ENCODE results near the gene ZNF682. TPM values are rescaled to one million over a fixed set of nuclear protein-coding genes. Genes with fewer than 3 reads are reported as not detected.
"Not testable (repeated sequence)": the region's sequence is repeated elsewhere in the genome, so short reads cannot be mapped to it uniquely, and the experiment has no call there.

Gene ZNF682
- total RNA-seq, 2 donors from 2014 or later: 3.0 to 8.6 TPM

GRCh38 chr19:20077791-20078463, 38.6 kb upstream of the ZNF682 start, which contains the start of gene ZNF90:
TSS of gene ZNF90 (plus strand) at chr19:20078000. CDS start at chr19:20078133, 133 bp downstream.
- WGBS, 2 donors: 0 to 1% methylated on average over 17 to 28 of the region's 28 CpGs
- TF ChIP-seq POLR2A (IDR thresholded peaks at IDR 0.05) (peak in 2 of 3 donors; percentile 12 to 58), CTCF (IDR thresholded peaks at IDR 0.05) (no peak)

GRCh38 chr19:20072936-20073335, 33.6 kb upstream of the ZNF682 start:
- Histone ChIP-seq H3K9me3 (no peaks in the 10 kb centered on the region), H3K36me3 (replicated peaks in 1 of 2; ENCODE audit: insufficient read depth in 1 of 2, low read depth in 2 of 2) (no peaks in the 10 kb centered on the region), H3K4me1 (no peaks in the 10 kb centered on the region), H3K27ac (no peak overlapping the region), H3K4me3 (no peak overlapping the region), H3K27me3 (no peaks in the 10 kb centered on the region)
- TF ChIP-seq POLR2A (IDR thresholded peaks at IDR 0.05): no peak
- no peak for TF ChIP-seq CTCF (IDR thresholded peaks at IDR 0.05)
- intact Hi-C loops (cut with DNase I): no loop called here
- WGBS, 2 donors: 82 to 86% methylated on average over 5 of the region's 5 CpGs
- DNase-seq (no peak), ATAC-seq (no peak)

More at GRCh38 chr19:20077791-20078463, 38.6 kb upstream of the ZNF682 start, which contains the start of gene ZNF90:
- H3K9me3 ChIP-seq: no peaks in the 10 kb centered on the region
- intact Hi-C loops (cut with DNase I): no loop called here
- peak within 1 kb of the TSS in 3 of 4 donors; percentile 52 to 63 (median 61) for H3K27ac ChIP-seq
- H3K4me3 ChIP-seq: peak within 1 kb of the TSS in 1 of 2 donors; percentile 24
- no peaks in the 10 kb centered on the region for H3K27me3 ChIP-seq
- H3K4me1 ChIP-seq: peaks cover 6% of the 10 kb centered on the region
- ATAC-seq (peak; percentile 99), DNase-seq (peak; percentile 97 to 99 (median 98))
- H3K36me3 ChIP-seq (replicated peaks in 1 of 2; ENCODE audit: insufficient read depth in 1 of 2, low read depth in 2 of 2): no peaks in the 10 kb centered on the region

GRCh38 chr19:20070691-20071090, 31.4 kb upstream of the ZNF682 start:
- no peaks in the 10 kb centered on the region for H3K27me3 ChIP-seq
- ATAC-seq (no peak), DNase-seq (no peak)
- H3K4me1 ChIP-seq: no peaks in the 10 kb centered on the region
- WGBS, 2 donors: 55 to 58% methylated on average over 2 of the region's 2 CpGs
- intact Hi-C loops (cut with DNase I): no loop called here
- no peak overlapping the region for H3K27ac ChIP-seq
- H3K9me3 ChIP-seq: no peaks in the 10 kb centered on the region
- H3K4me3 ChIP-seq: no peak overlapping the region
- H3K36me3 ChIP-seq (replicated peaks in 1 of 2; ENCODE audit: insufficient read depth in 1 of 2, low read depth in 2 of 2): no peaks in the 10 kb centered on the region
- TF ChIP-seq CTCF (IDR thresholded peaks at IDR 0.05): no peak
- no peak for TF ChIP-seq POLR2A (IDR thresholded peaks at IDR 0.05)

GRCh38 chr19:20068559-20068958, 29.3 kb upstream of the ZNF682 start:
- ATAC-seq, H3K27ac ChIP-seq: not testable (repeated sequence)

GRCh38 chr19:20067943-20068342, 28.6 kb upstream of the ZNF682 start:
- intact Hi-C loops (cut with DNase I): no loop called here
- Histone ChIP-seq H3K4me3 (no peak overlapping the region), H3K36me3 (replicated peaks in 1 of 2; ENCODE audit: insufficient read depth in 1 of 2, low read depth in 2 of 2) (no peaks in the 10 kb centered on the region), H3K9me3 (no peaks in the 10 kb centered on the region), H3K27me3 (no peaks in the 10 kb centered on the region), H3K27ac (no peak overlapping the region), H3K4me1 (no peaks in the 10 kb centered on the region)
- WGBS, 2 donors: 11 to 18% methylated on average over 9 of the region's 9 CpGs
- no peak for DNase-seq
- no peak for TF ChIP-seq CTCF (IDR thresholded peaks at IDR 0.05)
- no peak for TF ChIP-seq POLR2A (IDR thresholded peaks at IDR 0.05)
- ATAC-seq: no peak

More at GRCh38 chr19:20068559-20068958, 29.3 kb upstream of the ZNF682 start:
- H3K4me1 ChIP-seq; H3K4me3 ChIP-seq; H3K9me3 ChIP-seq; intact Hi-C loops (cut with DNase I); DNase-seq; H3K27me3 ChIP-seq; H3K36me3 ChIP-seq (replicated peaks in 1 of 2; ENCODE audit: insufficient read depth in 1 of 2, low read depth in 2 of 2): not testable (repeated sequence)
- WGBS, 2 donors: 34 to 55% methylated on average over 7 of the region's 7 CpGs

Measured in body of pancreas (tissue), 4 donors.